Smooth muscle cell (in vitro differentiated cells): ENCODE results near the gene DAPK2. TPM values are rescaled to one million over a fixed set of nuclear protein-coding genes. Genes with fewer than 3 reads are reported as not detected.

Experiments used
- DNase-seq: peaks from one replicate; lab custom pipeline; 2025; ENCODE audit not compliant: unreplicated experiment; lab: John Stamatoyannopoulos, UW
- H2AFZ ChIP-seq: fragments of 200-600 bp; sonication (generic); 2 replicates; pipeline ENCODE4 v1.6.0; 2016; ENCODE audit warnings: antibody characterized with exemption, low read depth, mild to moderate bottlenecking
- H3F3A ChIP-seq: fragments of 200-600 bp; sonication (generic); 2 replicates; pipeline ENCODE4 v1.6.0; 2017; ENCODE audit warnings: antibody characterized with exemption, low read depth
- H3K27ac ChIP-seq: fragments of 200-600 bp; sonication (generic); 2 replicates; pipeline ENCODE4 v1.5.1; 2016; ENCODE audit warnings: low read depth, mild to moderate bottlenecking
- H3K27me3 ChIP-seq: fragments of 200-600 bp; sonication (generic); 2 replicates; pipeline ENCODE4 v1.6.1; 2016; ENCODE audit warnings: low read depth, mild to moderate bottlenecking
- H3K36me3 ChIP-seq: fragments of 200-600 bp; sonication (generic); 2 replicates; pipeline ENCODE4 v1.5.1; 2016; ENCODE audit warnings: low read depth
- H3K4me1 ChIP-seq: fragments of 200-600 bp; sonication (generic); 2 replicates; pipeline ENCODE4 v1.5.1; 2016; ENCODE audit warnings: low read depth
- H3K4me2 ChIP-seq: fragments of 200-600 bp; sonication (generic); 2 replicates; pipeline ENCODE4 v1.6.0; 2016; ENCODE audit warnings: mild to moderate bottlenecking
- H3K4me3 ChIP-seq: fragments of 200-600 bp; sonication (generic); 2 replicates; pipeline ENCODE4 v1.5.1; 2016; ENCODE audit warnings: mild to moderate bottlenecking
- H3K79me2 ChIP-seq: fragments of 200-600 bp; sonication (generic); 2 replicates; pipeline ENCODE4 v1.6.0; 2016; ENCODE audit warnings: low read depth, mild to moderate bottlenecking
- H3K9ac ChIP-seq: fragments of 200-600 bp; sonication (generic); 2 replicates; pipeline ENCODE4 v1.6.0; 2016; ENCODE audit warnings: low read depth
- H3K9me3 ChIP-seq: fragments of 200-600 bp; sonication (generic); replicated peaks from 2 replicates; pipeline ENCODE4 v1.5.1; 2016; ENCODE audit warnings: low read depth
- H4K20me1 ChIP-seq: fragments of 200-600 bp; sonication (generic); 2 replicates; pipeline ENCODE4 v1.6.0; 2016; ENCODE audit warnings: low read depth
- CTCF ChIP-seq: fragments of 200-600 bp; sonication (generic); IDR thresholded peaks from 2 replicates; pipeline ENCODE4 v1.5.1; 2017; ENCODE audit warnings: borderline replicate concordance, mild to moderate bottlenecking, antibody characterized with exemption; ENCODE audit not compliant: insufficient read depth, poor library complexity, severe bottlenecking
- WGBS: methylation state at CpG from one replicate; pipeline ENCODE4 v1.1.7; 2016; ENCODE audit warnings: low lambda C conversion rate; 5-methylcytosine and 5-hydroxymethylcytosine counted together
- polyA plus RNA-seq: library from polyadenylated mRNA; unstranded; fragments of >200 nt; fragmentation: Nextera tagmentation; extraction: Ambion mirVana; gene quantifications from 2 replicates; pipeline ENCODE4 v1.2.1, GENCODE V29; 2016
- total RNA-seq: library from RNA; depleted of rRNA; stranded (reverse); fragments of >200 nt; gene quantifications from 2 replicates; pipeline ENCODE4 v1.2.3, GENCODE V29; 2014

The DAPK2 gene
- total and polyA plus RNA-seq, 2 experiments from 2014 or later, result not detected

DNA sequence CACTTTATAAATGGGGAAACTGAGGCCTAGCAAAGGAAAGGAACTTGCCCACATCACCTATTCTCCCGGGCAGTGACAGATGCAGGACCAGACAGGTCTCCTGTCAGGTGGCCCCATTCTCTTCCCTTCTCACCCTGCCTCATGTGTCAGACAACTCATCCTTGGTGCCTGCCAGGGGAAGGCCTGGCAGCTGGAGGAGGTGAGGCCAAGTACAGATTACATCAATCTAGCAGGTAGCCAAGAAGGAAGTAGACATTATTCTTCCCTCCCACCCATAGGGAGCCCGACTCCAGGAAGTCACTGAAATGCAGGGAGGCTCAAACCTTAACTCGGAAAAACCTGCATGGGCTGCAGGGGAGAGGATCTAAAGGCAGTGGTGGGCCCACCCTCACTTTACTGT, 39.6 kb downstream of the DAPK2 start:
- Histone ChIP-seq H3K27me3 (no peaks in the 10 kb centered on the region), H3K4me2 (no peak overlapping the region), H3K4me3 (no peak overlapping the region), H3K79me2 (no peaks in the 10 kb centered on the region), H3K9ac (no peak overlapping the region), H4K20me1 (no peaks in the 10 kb centered on the region), H3K36me3 (no peaks in the 10 kb centered on the region), H3K4me1 (peaks cover 4% of the 10 kb centered on the region), H2AFZ (no peak overlapping the region), H3K9me3 (no peaks in the 10 kb centered on the region), H3K27ac (no peak overlapping the region), H3F3A (no peaks in the 10 kb centered on the region)
- no peak for DNase-seq
- no peak for TF ChIP-seq CTCF
- WGBS, result 90% methylated on average over 3 of the region's 3 CpGs

- H3K9me3 ChIP-seq, result no peaks in the 10 kb centered on the region
- no peak overlapping the region for H3K4me2 ChIP-seq
- WGBS, result 66% methylated on average over 5 of the region's 5 CpGs
- H3K4me1 ChIP-seq, result no peaks in the 10 kb centered on the region
- H3K79me2 ChIP-seq, result no peaks in the 10 kb centered on the region
- no peak overlapping the region for H3K27ac ChIP-seq
- no peaks in the 10 kb centered on the region for H3K27me3 ChIP-seq
- H2AFZ ChIP-seq, result no peak overlapping the region
- no peak overlapping the region for H3K9ac ChIP-seq
- no peak for DNase-seq
- H4K20me1 ChIP-seq, result no peaks in the 10 kb centered on the region
- no peaks in the 10 kb centered on the region for H3K36me3 ChIP-seq
- no peak for TF ChIP-seq CTCF
- H3K4me3 ChIP-seq, result no peak overlapping the region
- no peaks in the 10 kb centered on the region for H3F3A ChIP-seq
Measured at GRCh38 chr15:64004587-64004986, 41.7 kb downstream of the DAPK2 start.

DNA sequence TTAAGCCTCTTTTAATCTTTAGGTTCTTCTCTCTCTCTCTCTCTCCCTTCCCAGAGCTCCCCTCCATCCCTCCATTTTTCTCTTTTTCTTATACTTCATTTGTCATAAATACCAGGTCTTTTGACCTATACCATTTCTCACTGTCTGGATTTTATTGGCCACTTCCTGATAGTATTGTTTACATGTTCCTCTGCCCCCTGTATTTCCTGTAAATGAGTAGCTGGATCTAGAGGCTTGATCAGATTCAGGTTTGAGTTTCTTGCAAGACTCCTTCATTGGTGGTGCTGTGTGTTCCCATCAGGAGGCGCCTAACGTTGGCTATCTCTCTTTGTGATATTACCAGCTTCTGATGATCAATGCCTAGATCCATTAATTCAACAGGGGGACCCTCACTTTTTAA, 42.2 kb downstream of the DAPK2 start:
- no peaks in the 10 kb centered on the region for H3K36me3 ChIP-seq
- H3K9me3 ChIP-seq, result no peaks in the 10 kb centered on the region
- no peaks in the 10 kb centered on the region for H4K20me1 ChIP-seq
- no peaks in the 10 kb centered on the region for H3K27me3 ChIP-seq
- TF ChIP-seq CTCF, result no peak
- no peak overlapping the region for H2AFZ ChIP-seq
- no peak overlapping the region for H3K4me3 ChIP-seq
- H3K4me2 ChIP-seq, result no peak overlapping the region
- no peak overlapping the region for H3K27ac ChIP-seq
- H3K4me1 ChIP-seq, result no peaks in the 10 kb centered on the region
- 89% methylated on average over 2 of the region's 2 CpGs for WGBS
- no peaks in the 10 kb centered on the region for H3F3A ChIP-seq
- DNase-seq, result no peak
- H3K79me2 ChIP-seq, result no peaks in the 10 kb centered on the region
- no peak overlapping the region for H3K9ac ChIP-seq

GRCh38 chr15:64003182-64003581, 43.1 kb downstream of the DAPK2 start:
- WGBS, result 89% methylated on average over 4 of the region's 4 CpGs
- H3K4me1 ChIP-seq, result no peaks in the 10 kb centered on the region
- H3K9ac ChIP-seq, result no peak overlapping the region
- no peak overlapping the region for H3K4me3 ChIP-seq
- H4K20me1 ChIP-seq, result no peaks in the 10 kb centered on the region
- H3K4me2 ChIP-seq, result no peak overlapping the region
- H2AFZ ChIP-seq, result no peak overlapping the region
- no peaks in the 10 kb centered on the region for H3K79me2 ChIP-seq
- TF ChIP-seq CTCF, result no peak
- no peaks in the 10 kb centered on the region for H3K9me3 ChIP-seq
- no peak for DNase-seq
- H3K27me3 ChIP-seq, result no peaks in the 10 kb centered on the region
- no peaks in the 10 kb centered on the region for H3F3A ChIP-seq
- no peak overlapping the region for H3K27ac ChIP-seq
- no peaks in the 10 kb centered on the region for H3K36me3 ChIP-seq
